Fibroblast of skin of right biceps (primary cell): ENCODE results near the gene ZNF394.
A peak's percentile ranks its signal among the peaks of the same experiment; 100 is the strongest.

Experiments
- DNase-seq: peaks from one replicate; pipeline ENCODE4 v3.0.0-alpha.2; 2013

The ZNF394 gene

GRCh38 chr7:99490878-99491277 is 9.2 kb downstream of the ZNF394 start:
- DNase-seq, result no peak

- DNase-seq, result no peak
Measured at GRCh38 chr7:99489235-99489634, 10.8 kb downstream of the ZNF394 start.

GRCh38 chr7:99485094-99485493 is 15.0 kb downstream of the ZNF394 start:
- no peak for DNase-seq

DNA sequence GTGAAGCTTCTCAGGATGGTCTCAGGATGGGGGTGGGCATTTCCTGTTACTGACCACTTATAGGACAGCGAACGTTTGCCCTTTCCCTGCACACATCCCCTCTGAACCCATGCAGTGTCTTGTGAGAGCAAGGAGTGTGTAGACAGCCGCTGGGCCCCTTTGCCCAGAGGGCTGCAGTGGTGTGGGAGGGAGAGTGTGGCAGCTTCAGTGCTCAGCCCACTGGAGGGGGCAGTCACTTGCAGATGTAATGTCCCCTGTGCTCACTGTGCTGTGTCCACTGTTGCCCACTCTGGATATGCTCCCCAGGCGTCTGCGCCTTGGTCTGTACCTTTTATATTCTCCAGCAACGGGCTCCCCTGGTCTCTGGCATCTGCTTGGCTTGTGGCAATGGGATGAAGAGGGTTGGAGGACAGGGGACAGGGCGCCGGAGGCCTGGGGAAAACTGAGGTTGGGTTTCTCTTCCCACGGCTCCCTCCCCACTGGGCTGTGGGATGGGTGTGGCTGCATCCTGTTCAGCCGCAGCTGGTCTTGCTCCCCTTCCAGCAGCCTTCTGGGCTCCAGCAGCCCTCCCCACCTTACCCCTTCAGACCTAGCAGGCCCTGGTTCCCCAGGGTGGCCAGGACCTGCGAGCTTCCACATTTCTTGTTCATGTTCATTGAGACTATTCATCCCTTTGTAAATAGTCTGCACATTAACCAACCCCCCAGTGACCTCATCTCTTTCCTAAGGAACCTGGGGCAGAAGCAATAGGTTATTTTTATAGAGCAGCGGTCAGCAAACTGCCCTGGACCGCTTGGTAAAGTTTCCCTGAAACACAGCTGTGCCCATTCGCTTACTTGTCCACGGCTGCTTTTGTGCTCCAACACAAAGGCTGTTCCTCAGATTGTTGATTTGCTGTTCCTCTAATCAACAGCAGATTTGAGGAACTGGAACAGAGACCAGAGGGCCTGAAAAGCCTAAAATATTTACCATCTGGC is 21.3 kb downstream of the ZNF394 start:
- DNase-seq, result no peak

DNA sequence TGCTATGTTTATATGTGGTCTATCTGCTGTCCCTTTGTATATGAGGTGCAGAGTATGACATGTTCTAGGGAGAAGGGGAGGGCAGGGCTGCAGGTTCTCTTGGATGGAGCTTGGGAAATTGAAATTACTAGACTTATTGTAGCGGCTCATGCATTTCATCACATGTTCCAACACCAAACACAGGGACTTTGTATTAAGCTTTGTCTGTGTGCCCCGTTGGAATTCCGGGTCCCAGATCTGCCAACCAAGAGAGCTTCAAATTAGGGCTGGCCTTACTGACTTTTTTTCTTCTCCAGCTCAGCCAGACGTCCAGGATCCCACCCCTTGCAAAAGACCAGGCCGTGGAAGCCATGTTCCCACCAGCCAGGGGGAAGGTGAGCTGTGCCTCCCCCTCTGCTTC is 24.0 kb downstream of the ZNF394 start:
- DNase-seq, result no peak

DNA sequence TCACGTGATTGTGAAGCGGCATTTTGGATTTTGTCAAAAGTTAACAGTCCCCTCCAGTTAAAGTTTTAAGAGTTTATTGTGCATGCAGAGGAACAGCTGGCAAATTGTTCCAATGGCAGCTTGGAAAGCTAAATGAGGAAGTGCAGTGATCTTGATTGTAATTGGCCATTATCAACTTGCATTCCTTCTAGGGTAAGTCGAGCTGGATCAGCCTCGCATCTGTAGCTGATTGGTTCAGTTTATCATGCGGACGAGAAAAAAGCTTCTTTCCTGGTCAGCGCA is 26.8 kb downstream of the ZNF394 start:
- DNase-seq, result peak; percentile 66

DNA sequence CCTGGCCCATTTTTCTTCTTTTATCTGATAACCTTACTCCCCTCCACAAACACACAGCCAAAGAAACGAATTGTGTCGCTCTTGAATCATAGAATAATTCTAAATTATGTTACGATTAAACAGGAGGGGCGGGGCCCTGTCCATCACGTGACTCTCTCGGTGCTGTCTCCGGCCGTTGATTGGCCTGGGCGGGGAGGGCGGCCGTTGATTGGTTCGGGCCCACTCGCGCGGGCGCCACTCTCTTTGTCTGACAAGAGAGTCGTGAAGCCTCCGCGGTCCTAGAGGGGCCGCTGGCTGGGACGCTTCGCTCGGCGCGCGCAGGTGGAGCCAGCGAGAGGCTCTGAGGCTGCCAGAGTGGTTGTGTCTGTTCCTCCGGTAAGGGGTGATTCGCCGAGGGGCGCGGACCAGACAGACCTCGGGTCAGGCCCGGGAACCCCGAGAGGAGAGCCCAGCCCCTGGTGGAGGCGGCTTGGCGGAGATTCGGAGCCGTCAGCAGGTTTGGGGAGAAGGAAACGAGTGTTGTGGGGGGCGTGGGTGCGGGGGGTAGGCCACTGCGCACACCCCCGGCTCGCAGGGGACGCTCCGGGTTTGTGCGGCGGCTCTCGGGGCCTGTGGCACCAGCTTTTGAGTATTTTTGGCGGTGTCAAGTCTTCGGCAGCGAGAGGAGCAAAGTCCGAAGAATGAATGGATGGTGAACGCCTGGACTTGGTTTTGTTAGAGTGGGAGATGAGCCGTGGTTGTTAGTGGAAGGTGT is 27.3 kb downstream of the ZNF394 start, which contains the start of gene ZNF789:
ZNF789 (plus strand) TSS at position 330 of the 754 bp plus-strand sequence. CDS start 3,567 bp downstream, outside the sequence.
- peak; percentile 97 for DNase-seq

- no peak for DNase-seq
Measured at GRCh38 chr7:99469381-99470065, 30.6 kb downstream of the ZNF394 start.

DNA sequence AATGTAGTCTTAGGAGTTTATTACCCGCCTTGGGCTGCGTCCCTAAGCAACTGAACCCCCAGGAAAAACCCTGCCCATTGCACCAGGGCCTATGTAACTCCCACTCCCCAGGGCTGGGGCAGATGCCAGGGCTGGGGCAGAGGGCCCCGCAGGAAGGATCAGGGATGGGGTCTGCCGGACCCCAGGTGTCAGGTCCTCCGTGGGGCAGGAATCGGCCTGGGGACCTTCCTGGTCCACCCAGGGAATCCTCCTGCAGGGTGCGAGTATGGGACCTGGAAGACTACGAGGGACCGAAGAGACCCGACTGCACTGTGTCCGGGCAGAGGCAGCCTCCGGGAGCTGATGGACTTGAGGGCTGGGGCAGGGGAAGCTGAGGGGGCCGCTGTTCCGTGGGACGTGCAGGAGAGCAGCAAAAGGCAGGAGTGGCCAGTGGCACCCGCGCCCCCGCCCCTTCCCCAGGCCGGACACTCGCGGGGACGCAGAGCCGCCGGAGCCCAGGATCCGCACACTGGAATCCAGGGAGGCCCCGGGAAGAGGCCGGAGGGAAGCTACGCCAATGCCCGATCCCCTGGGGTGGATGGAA is 31.7 kb downstream of the ZNF394 start:
- no peak for DNase-seq

GRCh38 chr7:99465421-99465768 is 34.7 kb downstream of the ZNF394 start:
- DNase-seq, result no peak

- DNase-seq, result no peak
Measured at GRCh38 chr7:99461221-99461620, 38.9 kb downstream of the ZNF394 start.

GRCh38 chr7:99460651-99461050 is 39.4 kb downstream of the ZNF394 start:
- DNase-seq, result no peak

DNA sequence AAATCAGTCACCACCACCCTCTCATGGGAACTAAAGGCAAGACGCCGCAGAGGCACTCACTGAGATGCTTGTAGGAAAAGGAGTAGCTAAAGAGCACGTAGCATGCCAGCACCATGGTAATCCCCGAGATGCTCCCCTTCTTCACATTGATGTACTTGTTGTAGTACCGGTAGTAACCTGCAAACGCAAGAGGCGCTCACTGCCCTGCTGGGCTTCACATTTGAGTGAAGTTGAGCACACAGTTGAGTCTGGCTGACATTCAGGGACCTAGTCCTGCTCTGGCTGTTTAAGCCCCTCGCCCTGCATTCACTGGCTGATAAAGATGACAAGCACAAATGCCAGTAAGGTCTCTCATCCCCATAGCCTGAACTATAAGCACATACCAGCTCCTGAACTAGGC is 41.0 kb downstream of the ZNF394 start:
- DNase-seq, result peak; percentile 12

DNA sequence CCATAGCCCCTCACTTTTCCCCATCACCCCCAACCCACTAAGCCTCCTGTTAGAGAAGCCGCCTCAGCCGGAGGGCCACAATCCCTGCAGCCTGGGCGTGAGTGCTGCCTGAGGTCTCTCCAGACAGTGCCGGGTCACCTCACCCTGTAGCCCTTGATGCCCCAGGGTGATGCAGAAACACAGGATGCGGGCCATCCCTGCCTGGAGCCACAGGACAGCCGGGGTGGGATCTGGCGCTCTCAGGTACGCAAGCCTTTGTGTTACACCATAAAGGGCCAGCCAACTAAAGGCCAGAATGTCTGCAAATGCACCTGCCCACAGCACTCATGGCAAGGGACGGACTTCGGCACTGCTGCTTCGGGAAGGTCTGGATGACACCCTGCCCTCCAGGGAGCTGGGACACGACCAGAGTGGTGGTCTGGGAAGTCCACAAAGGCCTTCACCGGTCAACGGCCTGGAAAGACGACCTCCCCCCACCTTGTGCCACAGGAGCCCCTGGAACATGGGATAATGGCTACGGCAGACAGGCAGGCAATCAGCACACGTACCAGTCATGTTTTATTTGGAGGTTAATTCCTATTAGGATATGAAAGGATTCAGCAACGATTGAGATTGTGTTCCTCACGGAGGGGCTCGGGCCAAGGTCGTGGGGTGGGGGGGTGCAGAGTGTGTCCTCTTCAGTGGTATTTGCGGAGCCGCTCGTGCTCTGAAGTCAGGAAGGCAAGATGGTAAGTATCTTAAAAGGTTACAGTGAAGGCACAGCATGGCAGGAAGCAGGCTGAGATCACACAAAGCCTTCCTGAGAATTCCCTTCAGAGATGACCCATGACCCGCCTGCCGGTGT is 42.2 kb downstream of the ZNF394 start:
- DNase-seq, result no peak

- DNase-seq, result no peak
Measured at GRCh38 chr7:99457050-99457649, 42.9 kb downstream of the ZNF394 start.

DNA sequence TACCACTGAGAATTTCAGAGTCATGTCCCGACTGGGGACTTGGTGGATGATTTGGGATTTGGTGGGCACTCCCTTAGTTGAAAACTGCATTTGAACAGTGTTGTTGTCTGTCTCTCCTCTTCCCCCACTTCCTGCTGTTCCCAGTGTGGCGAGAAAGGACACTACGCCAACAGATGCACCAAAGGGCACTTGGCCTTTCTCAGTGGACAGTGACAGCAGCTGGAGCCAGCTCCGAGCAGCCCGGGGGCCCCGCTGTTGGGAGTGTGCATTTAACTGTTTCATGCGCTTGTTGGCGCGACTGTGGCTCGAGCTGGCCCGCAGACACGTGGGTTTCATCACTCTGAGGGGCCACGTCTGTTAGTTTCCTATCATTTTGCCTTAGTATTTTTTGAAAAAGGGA is 43.8 kb downstream of the ZNF394 start:
- no peak for DNase-seq

GRCh38 chr7:99455874-99456273 is 44.2 kb downstream of the ZNF394 start:
- DNase-seq, result no peak

DNA sequence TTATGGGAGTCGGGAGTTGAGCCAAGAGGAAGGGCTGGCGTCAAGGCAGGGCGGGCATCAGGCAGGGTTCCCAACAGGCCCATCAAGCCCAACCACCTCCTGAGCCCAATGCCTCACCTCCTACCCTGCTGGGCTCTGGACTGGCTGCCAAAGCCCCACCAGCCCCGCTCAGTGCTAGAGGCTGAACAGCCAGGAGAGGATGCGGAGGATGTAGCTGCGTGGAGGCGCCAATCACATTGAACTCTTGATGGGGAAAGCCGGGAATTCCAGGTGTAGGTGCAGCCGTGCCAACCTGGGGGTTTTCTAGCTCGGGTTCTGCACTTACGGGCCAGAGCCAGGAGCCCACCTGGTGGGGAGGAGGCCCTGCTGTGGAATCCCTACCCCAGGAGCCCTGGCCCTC is 47.0 kb downstream of the ZNF394 start:
- DNase-seq, result no peak

DNA sequence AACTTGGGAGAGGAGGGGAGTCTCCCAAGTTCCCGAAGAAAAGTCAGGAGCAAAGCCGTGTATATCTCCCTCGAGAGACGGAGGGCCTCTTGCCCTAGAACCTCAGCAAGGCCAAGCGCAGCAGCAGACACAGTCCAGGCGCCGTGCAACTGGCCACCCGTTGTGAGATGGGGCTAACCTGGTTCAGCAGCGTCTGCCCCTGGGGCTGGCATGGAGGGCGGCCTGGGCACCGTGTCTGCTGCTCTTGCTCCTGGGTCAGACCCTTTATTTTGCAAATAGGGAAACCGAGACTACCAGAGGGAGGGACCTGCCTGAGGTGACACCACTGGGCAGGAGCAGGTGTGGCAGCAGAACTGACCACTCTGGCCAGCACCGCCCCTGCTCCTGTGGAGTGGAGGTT is 47.5 kb downstream of the ZNF394 start:
- DNase-seq, result no peak

- DNase-seq, result no peak
Measured at GRCh38 chr7:99451936-99452335, 48.1 kb downstream of the ZNF394 start.

- DNase-seq, result no peak
Measured at GRCh38 chr7:99449326-99449725, 50.8 kb downstream of the ZNF394 start.

GRCh38 chr7:99448855-99449254 is 51.2 kb downstream of the ZNF394 start:
- no peak for DNase-seq
